Activated T-cell treated with anti-CD3 and anti-CD28 coated beads, Interleukin-2, amount 50 U/mL, for 1 hour (primary cell): ENCODE data around the gene PRRT1.

ENCODE experiments used
- DNase-seq: peaks from one replicate; pipeline ENCODE4 v3.0.0-alpha.2; 2020

PRRT1 gene

DNA sequence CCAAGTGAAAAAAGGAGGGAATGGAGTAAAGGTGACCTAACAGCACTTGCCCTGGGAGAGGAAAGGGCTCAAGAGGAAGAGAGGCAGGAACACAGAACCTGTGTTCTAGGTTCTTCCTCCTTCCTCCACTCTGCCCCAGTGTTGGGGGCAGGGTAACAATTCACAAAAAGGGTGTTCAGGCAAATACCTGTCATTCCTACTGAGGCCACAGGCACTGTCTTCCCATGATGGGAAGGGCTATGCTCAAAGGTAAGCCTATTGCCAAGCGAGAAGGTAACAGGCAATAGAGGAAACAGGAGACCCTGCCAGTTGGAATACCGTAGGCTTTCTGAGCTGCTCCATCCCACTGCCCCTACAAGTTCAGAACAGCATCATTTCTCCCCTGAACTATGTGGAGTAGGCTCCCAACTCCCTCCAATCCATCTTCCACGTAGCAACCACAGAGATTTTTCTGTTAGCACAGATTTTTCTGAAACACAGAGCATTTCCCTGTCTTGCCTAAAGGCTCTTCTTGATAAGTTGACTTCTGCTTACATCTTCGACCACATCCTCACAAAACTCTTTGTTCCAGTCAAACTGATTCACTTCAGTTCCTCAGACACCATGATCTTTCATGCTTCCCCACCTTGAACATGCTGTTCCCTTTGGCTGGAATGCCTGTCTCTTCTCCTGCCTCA, 21.4 kb upstream of the PRRT1 start:
- no peak for DNase-seq

- no peak for DNase-seq
These were observed 19.5 kb upstream of the PRRT1 start for GRCh38 chr6:32171234-32171633.

GRCh38 chr6:32170294-32170693, 18.6 kb upstream of the PRRT1 start:
- no peak for DNase-seq

GRCh38 chr6:32168807-32169591, 17.3 kb upstream of the PRRT1 start:
- no peak for DNase-seq

- DNase-seq: no peak
These were observed 16.6 kb upstream of the PRRT1 start for GRCh38 chr6:32168350-32168749.

DNA sequence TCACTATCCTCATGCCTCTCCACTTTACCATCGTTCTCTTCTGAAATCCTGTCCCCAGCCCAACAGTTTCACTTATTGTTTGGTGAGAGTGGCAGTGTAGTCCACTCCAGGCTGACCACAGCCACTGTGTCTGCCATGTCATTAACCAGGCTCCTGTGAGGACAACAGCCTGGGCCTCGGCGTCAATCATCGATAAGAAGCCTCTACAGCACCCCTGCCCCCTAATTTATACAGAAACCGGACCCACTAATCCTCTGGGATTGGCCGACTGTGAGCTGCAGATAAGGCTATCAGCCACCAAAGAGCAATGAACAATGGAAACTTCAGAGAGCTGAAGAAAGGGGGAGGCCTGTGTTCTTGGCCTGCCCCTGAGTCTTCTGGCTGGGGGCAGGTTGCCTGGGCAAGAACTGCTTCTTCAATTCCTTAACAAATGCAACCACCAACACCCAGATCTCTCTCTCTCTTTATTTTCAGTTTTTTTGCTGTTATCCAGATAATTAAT, 16.1 kb upstream of the PRRT1 start:
- DNase-seq: no peak

GRCh38 chr6:32167154-32167760, 15.5 kb upstream of the PRRT1 start:
- DNase-seq: no peak

DNA sequence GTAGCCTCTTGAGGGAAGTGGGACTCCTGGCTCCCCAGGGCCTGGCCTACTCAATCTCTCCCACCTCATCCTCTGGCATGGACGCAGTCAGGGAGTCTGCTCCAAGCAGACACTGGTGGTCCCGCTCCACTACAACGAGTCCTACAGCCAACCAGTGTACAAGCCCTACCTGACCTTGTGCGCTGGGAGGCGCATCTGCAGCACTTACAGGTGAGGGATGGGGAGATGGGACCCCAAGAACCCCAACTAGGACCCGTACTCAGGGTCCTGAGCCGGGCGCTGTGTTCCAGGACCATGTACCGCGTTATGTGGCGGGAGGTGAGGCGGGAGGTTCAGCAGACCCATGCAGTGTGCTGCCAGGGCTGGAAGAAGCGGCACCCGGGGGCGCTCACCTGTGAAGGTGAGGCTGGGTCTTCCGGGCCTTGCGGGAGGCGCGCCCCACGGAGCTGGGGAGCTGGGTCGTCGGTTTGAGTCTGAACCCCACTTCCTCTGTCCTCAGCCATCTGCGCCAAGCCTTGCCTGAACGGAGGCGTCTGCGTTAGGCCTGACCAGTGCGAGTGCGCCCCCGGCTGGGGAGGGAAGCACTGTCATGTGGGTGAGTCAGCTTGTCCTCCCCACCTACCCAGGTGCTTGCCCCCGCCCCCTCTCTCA, 14.8 kb upstream of the PRRT1 start:
- no peak for DNase-seq

- no peak for DNase-seq
These were observed 12.6 kb upstream of the PRRT1 start, which contains the start of gene EGFL8 for GRCh38 chr6:32164295-32164694. TSS of gene EGFL8 (plus strand) at chr6:32164595. CDS start at chr6:32166166, 1,571 bp downstream.

- DNase-seq: no peak
These were observed 12.0 kb upstream of the PRRT1 start for GRCh38 chr6:32163559-32164258.

DNA sequence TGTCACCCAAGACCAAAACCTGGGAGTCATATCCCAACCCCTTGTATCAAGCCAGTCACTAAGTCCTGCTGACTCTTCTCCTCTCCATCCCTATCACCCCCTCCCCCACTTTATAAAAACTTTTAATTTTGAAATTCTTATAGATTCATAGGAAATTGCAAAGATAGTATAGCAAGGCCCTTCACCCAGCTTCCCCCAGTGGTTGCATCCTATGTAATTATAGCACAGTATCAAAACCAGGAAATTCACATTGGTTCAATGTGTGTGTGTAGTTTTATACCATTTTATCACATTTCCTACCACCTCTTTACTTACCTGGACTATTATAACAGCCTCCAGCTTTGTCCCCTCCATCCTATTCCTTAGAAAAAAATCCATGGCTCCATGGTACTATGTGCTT, 6.3 kb upstream of the PRRT1 start:
- DNase-seq: no peak

DNA sequence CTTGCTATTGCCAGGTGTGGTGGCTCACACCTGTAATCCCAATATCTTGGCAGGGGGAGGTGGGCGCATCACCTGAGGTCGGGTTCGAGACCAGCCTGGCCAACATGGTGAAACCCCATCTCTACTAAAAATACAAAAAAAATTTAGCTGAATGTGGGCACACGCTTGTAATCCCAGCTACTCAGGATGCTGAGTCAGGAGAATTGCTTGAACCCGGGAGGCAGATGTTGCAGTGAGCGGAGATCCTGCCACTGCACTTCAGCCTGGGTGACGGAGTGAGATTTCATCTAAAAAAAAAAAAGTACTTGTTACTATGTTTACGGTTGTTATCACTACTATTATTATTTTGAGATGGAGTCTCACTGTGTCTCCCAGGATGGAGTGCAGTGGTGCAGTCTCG, 5.2 kb upstream of the PRRT1 start:
- no peak for DNase-seq

GRCh38 chr6:32154514-32155161, 2.9 kb upstream of the PRRT1 start:
- DNase-seq: peak; percentile 66

- peak; percentile 75 for DNase-seq
These were observed 2.1 kb upstream of the PRRT1 start, which contains the start of gene PPT2 for GRCh38 chr6:32153564-32154513. TSS of gene PPT2 (plus strand) at chr6:32154141. CDS start at chr6:32154595, 454 bp downstream.

- no peak for DNase-seq
These were observed 1.2 kb upstream of the PRRT1 start for GRCh38 chr6:32152769-32153563.

- peak; percentile 36 for DNase-seq
These were observed 417 bp downstream of the PRRT1 start for GRCh38 chr6:32151181-32151862.

- no peak for DNase-seq
These were observed 1.5 kb downstream of the PRRT1 start for GRCh38 chr6:32149932-32150870.
